GM12872 (cell line): ENCODE measurements around the gene MBTPS1.

ENCODE experiments used
- TF ChIP-seq, protein P1 (sequence below): IDR thresholded peaks from 3 replicates; pipeline ENCODE4 v1.5.1; 2011; ENCODE audit warnings: low read depth, mild to moderate bottlenecking, low read length, moderate library complexity; ENCODE audit not compliant: insufficient read depth

MBTPS1 gene

DNA sequence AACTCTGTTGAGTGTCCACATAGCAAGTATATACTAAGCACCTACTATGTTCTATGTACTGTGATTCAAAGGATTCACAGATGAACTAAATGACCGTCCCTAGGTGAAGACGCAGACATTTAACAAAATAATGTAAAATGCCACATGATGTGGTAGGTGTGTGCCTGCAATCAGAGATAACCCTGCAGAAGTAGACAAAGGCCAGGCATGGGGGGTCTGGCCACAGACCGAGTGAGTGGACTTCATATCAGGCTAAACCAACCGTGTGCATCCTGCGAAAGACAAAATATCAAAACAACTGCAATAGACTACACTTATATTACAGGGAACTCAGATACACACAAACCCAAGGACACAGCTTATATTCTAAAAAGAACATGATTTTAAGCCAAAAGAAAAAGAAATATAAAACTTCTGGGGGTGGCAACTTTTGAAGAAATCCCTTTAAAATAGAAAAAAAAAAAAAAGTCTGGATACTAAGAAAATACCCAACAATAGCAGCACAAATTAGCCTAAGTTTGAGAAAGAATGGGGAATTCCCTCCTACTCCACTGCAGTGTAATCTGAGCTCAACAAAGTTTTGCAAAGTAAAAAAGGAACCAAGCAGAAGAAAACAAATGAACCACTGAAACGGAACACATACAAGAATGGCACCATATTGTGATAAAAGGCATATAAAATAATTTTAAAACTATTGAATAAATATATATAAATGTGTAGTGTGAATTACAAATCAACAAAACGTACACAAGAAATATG is 16.0 kb upstream of the MBTPS1 start:
- TF ChIP-seq, protein P1, sequence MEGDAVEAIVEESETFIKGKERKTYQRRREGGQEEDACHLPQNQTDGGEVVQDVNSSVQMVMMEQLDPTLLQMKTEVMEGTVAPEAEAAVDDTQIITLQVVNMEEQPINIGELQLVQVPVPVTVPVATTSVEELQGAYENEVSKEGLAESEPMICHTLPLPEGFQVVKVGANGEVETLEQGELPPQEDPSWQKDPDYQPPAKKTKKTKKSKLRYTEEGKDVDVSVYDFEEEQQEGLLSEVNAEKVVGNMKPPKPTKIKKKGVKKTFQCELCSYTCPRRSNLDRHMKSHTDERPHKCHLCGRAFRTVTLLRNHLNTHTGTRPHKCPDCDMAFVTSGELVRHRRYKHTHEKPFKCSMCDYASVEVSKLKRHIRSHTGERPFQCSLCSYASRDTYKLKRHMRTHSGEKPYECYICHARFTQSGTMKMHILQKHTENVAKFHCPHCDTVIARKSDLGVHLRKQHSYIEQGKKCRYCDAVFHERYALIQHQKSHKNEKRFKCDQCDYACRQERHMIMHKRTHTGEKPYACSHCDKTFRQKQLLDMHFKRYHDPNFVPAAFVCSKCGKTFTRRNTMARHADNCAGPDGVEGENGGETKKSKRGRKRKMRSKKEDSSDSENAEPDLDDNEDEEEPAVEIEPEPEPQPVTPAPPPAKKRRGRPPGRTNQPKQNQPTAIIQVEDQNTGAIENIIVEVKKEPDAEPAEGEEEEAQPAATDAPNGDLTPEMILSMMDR = no peak

DNA sequence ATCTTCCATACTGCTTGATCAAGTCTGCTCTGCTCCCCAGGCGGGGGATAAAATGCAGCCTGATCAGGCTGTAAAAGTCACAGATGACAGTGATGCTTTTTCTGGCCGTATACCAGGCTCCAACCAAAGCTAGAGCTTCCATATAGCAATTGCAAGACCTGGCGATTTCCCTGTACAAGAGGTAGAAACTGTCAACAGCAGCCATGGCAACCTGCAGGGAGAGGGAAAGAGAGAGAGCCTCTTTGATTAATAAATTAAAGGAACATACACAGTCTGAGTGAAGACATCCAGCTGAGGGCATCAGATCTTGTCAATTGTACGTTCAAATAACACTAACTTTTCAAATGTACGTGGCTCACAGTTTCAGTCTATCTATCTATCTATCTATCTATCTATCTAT is 14.4 kb upstream of the MBTPS1 start:
- TF ChIP-seq, protein P1 = no peak

DNA sequence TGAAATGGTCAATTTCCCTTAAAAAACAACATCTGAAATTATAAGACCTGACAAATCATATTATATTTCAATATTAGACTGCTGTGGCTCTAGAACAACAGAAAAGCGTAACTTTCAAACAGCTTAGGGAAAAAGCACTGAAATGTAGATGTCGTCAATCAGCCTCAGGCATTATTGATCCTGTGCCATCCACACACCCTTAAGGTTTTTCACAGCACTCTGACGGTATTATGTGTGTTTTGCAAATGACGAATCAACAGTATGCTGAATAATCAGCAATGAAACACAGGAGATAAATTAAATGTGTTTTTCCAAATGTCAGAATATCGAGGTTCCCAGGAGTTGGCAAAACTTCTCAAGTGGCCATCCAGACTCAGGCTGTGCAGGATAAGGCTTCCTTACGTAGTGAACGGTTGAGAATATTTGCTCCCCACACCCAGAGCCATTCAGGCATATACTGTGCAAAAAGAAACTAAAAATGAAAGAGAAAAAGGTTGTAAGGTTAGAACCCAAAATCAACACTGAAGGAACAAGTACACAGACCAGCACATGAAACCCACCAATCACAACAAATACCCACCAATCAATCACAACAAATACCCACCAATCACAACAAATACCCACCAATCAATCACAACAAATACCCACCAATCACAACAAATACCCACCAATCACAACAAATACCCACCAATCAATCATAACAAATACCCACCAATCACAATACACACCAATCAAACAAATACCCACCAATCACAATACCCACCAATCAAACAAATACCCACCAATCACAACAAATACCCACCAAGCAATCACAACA is 7.7 kb upstream of the MBTPS1 start:
- TF ChIP-seq, protein P1 = no peak

DNA sequence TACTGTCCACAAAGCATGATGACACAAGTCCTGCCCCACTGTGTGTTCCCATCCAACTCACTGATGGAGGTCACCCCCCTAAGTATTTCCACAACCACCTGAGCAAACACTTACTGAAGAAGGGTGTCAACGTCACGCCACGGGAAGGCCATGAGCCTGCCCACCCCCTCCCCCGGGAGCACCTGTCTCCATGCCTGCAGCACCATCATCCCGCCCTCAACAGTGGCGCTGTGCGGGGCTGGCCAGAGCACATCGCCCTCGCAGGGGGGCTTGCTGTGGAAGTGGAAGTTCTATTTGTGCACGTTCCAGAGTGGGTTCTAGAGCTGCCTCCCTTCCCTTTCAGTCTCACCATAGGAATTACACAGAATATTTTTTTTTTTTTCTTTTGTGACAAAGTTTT is 4.3 kb upstream of the MBTPS1 start:
- TF ChIP-seq, protein P1 = no peak

DNA sequence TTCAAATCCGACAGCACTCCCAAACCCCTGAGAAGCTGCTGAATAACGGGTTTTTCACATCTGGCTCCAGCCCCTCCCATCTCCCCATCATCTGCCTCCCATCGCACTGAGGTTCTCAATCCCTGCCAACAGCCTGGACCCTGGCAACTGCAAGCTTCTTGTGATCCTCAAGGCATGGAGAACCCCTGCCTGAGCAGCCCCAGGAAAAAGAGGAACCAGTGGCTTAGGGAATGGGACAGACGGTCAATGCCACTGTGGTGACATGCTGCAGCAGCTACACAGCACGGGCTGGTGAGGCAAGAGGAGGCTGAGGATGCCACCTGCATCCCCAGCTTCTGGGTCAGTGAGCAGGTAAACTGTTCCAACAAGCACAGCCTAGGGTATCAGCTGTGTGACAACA is 3.3 kb upstream of the MBTPS1 start:
- TF ChIP-seq, protein P1 = no peak

DNA sequence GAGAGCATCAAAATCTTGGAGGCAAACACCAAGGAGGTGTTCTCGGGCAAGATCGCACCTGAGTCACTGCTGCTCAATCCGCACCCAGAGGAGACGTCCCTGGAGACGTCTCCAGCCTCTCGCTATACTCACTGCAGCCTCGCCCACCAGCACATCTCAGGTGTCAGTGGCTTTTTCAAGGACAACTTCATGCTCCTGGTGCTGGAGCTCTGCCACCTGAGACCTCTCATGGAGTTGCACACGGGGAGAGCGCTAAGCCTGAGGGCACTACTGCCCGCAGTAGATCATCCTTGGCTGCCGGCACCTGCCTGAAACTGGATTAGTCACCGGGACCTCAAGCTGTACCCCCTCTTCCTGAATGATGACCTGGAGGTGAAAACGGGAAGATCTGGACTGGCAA is 2.6 kb upstream of the MBTPS1 start:
- TF ChIP-seq, protein P1 = no peak

DNA sequence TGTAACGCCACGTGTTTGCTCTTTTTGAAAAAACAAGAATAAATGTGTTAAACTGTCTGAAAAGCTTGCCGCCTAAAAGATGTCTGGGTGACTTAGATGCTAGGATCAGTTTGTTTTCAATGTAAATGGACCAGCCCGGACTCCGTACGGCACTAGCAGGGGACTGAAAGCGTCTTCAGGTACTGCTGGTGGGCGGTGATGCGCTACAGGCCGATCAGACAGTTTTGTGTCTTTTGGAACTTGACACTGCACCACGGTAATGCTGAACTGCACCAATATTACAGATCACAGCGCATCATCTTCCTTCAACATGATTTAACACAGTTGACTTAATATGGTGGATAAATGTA is 727 bp upstream of the MBTPS1 start:
- TF ChIP-seq, protein P1 = no peak
